Measurements from ENCODE around the gene CARS1.

Gene CARS1

GRCh38 chr11:2952290-2952689, 104.9 kb downstream of the CARS1 start:
- DNase-seq: no peak

GRCh38 chr11:2951231-2952110, 105.8 kb downstream of the CARS1 start:
- DNase-seq: no peak

Measured in stimulated activated CD4-positive, alpha-beta T cell treated with anti-CD3 and anti-CD28 coated beads, Interleukin-4, amount 100 ng/mL, for 4 hours (primary cell).